ENCODE results near the gene TRIM68.

The TRIM68 gene, protein sequence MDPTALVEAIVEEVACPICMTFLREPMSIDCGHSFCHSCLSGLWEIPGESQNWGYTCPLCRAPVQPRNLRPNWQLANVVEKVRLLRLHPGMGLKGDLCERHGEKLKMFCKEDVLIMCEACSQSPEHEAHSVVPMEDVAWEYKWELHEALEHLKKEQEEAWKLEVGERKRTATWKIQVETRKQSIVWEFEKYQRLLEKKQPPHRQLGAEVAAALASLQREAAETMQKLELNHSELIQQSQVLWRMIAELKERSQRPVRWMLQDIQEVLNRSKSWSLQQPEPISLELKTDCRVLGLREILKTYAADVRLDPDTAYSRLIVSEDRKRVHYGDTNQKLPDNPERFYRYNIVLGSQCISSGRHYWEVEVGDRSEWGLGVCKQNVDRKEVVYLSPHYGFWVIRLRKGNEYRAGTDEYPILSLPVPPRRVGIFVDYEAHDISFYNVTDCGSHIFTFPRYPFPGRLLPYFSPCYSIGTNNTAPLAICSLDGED

DNA sequence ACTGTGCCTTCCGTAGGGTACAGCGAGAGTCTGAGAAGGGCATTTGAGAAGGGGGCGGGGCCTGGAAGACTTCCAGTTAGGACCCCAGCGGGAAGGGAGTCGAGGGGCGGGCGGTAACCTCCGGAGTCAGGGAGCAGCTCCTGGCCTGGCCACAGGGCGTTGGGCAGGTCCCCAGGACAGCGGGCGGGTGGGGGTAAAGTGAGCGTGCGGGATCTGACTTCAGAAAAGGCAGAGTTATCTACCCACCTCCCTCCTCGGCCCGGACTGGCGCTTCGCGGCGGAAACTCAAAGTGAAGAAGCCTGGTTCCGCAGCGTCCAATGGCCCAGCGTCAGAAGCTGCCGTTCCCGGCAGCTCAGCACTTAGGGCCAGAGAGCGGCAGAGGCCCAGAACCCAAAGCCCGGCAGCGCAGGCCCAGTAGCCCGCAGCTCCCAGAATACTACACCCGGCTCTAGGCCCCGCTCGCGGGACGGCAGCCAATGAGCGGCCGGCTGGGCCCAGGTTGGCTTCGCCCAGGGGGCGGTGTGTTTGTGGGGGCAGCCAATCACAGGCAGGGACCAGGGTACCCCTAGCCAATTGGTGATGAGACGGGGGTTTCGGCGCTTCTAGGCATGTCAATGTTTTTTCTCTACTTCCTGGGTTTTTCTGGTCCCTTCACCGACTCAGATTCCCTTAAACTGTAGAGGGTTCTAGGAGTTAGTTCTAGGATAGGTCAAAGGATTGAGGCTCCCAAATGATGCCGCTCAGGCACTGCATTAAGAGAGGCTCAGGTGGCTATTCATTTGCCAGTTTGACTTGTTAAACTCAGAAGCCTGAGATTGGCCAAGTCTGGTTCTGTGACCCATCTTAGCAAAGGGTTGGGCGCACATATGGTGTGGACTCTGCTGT lies at the start of gene TRIM68:
Gene TRIM68, minus strand, starts transcription at position 451 of the 886 bp plus-strand sequence. CDS start 2,727 bp downstream, outside the sequence.
- DNase-seq (ENCODE audit: low read depth) = peak; percentile 96
- TF ChIP-seq, protein P1, sequence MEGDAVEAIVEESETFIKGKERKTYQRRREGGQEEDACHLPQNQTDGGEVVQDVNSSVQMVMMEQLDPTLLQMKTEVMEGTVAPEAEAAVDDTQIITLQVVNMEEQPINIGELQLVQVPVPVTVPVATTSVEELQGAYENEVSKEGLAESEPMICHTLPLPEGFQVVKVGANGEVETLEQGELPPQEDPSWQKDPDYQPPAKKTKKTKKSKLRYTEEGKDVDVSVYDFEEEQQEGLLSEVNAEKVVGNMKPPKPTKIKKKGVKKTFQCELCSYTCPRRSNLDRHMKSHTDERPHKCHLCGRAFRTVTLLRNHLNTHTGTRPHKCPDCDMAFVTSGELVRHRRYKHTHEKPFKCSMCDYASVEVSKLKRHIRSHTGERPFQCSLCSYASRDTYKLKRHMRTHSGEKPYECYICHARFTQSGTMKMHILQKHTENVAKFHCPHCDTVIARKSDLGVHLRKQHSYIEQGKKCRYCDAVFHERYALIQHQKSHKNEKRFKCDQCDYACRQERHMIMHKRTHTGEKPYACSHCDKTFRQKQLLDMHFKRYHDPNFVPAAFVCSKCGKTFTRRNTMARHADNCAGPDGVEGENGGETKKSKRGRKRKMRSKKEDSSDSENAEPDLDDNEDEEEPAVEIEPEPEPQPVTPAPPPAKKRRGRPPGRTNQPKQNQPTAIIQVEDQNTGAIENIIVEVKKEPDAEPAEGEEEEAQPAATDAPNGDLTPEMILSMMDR (conservative IDR thresholded peaks at IDR 0.05; ENCODE audit: low read length) = no peak
- peak within 1 kb of the TSS; percentile 82 for H3K4me3 ChIP-seq (ENCODE audit: low read length)

DNA sequence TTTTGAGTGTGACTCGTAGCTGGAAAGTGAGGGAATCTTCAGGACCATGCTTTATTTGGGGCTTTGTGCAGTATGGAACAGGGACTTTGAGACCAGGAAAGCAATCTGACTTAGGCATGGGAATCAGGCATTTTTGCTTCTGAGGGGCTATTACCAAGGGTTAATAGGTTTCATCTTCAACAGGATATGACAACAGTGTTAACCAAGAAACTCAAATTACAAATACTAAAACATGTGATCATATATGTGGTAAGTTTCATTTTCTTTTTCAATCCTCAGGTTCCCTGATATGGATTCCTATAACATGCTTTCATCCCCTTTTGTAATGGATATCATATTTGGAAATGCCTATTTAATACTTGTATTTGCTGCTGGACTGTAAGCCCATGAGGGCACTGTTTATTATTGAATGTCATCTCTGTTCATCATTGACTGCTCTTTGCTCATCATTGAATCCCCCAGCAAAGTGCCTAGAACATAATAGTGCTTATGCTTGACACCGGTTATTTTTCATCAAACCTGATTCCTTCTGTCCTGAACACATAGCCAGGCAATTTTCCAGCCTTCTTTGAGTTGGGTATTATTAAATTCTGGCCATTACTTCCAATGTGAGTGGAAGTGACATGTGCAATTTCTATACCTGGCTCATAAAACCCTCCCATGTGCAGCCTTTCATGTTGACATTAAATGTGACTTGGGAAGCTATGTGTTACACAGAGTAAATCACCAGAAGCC lies 46.8 kb upstream of the TRIM68 start:
- H3K4me3 ChIP-seq (ENCODE audit: low read length) = no peak overlapping the region
- TF ChIP-seq, protein P1 (conservative IDR thresholded peaks at IDR 0.05; ENCODE audit: low read length) = no peak
- DNase-seq (ENCODE audit: low read depth) = no peak

DNA sequence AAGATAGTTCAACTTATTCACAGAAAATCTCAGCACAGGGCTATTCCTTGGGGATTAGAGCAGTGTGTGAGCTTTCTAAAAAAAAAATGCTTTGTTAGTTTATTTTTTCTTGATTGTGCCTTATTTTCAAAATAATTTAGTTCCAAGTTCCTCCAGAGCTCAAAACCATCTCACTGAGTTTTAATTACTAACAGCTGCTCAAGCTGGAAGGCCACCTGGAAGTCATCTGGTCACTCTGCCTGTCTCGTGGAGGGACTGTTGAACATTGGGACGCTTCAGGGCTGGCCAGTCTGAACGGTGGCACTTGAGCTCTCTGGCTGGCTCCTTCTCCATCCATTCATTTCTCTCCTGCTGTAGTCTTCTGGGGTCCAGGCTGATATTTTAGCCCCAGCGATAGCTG lies 39.7 kb upstream of the TRIM68 start:
- no peak for DNase-seq (ENCODE audit: low read depth)
- H3K4me3 ChIP-seq (ENCODE audit: low read length) = no peak overlapping the region
- TF ChIP-seq, protein P1 (conservative IDR thresholded peaks at IDR 0.05; ENCODE audit: low read length) = no peak

DNA sequence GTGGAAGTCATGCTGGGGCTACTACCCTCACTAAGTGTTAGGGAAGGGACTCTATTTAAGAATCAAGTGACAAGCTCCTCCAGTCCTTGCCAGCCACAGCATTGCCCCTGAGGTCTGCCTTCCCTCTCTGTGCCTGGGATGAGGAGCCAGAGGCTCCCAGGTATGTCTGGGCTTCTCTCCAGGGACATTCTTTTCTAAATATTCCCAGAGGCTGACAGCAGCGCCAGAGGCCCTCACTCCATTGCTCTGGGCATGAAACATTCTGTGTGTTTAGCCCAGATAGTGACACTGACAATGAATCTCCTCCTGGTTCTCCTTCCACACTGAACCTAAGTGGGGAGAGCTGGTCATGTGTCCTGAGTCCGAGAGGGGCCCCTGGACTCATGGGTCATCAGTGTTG lies 37.9 kb upstream of the TRIM68 start:
- H3K4me3 ChIP-seq (ENCODE audit: low read length) = no peak overlapping the region
- TF ChIP-seq, protein P1 (conservative IDR thresholded peaks at IDR 0.05; ENCODE audit: low read length) = no peak
- DNase-seq (ENCODE audit: low read depth) = no peak

DNA sequence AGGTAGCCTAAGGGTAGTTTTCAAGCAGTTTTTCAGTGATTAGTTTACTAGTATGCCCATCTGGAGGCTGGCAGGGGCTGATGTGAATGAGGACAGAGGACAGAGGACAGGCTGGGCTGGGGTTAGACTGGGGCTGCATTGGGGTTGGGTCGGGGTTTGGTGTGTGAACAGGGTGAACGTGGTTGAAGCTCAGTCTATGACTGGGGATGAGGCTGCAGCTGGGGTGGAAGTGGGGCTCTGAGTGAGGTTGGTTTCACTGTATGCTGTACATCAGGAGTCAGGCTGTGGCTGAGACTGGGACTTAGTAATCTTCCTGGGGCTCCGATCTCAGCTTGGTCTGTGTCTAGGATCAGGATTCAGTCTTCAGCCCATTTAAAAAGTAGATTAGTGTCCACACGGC lies 36.2 kb upstream of the TRIM68 start:
- TF ChIP-seq, protein P1 (conservative IDR thresholded peaks at IDR 0.05; ENCODE audit: low read length) = no peak
- DNase-seq (ENCODE audit: low read depth) = no peak
- no peak overlapping the region for H3K4me3 ChIP-seq (ENCODE audit: low read length)

DNA sequence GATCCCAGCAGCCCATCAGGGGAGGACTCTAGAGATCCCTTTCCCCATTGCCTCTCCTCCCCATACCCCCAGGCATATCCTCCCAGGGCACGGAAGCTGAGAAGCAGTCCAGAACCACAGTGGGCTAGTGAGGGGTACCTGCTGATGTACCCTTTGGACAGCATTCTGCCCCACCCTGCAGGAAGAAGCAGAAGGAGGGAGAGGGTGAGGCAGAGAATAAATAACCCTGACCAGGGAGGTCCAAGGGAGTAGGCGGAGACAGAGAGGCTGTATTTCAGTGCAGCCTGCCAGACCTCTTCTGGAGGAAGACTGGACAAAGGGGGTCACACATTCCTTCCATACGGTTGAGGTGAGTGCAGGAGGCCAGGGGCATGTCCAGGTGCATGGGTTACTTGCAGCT lies 35.7 kb upstream of the TRIM68 start, which contains the start of gene OR51E1:
Gene OR51E1, plus strand, starts transcription at position 301 of the 400 bp plus-strand sequence. CDS start 8,545 bp downstream, outside the sequence.
- DNase-seq (ENCODE audit: low read depth) = no peak
- TF ChIP-seq, protein P1 (conservative IDR thresholded peaks at IDR 0.05; ENCODE audit: low read length) = no peak
- no peak within 1 kb of the TSS for H3K4me3 ChIP-seq (ENCODE audit: low read length)

Data from AG10803 (cell line).